ENCODE results near the gene IRF1.

- no peak for TF ChIP-seq POLR2A (IDR thresholded peaks at IDR 0.05)
- TF ChIP-seq CTCF (IDR thresholded peaks at IDR 0.05), result no peak
These were observed 53.6 kb downstream of the IRF1 start for GRCh38 chr5:132436936-132437335.

Data from thyroid gland (tissue), 4 donors.